Measurements from ENCODE around the gene NPSR1.
"Not testable (repeated sequence)": the region's sequence is repeated elsewhere in the genome, so short reads cannot be mapped to it uniquely, and the experiment has no call there.

NPSR1 gene

DNA sequence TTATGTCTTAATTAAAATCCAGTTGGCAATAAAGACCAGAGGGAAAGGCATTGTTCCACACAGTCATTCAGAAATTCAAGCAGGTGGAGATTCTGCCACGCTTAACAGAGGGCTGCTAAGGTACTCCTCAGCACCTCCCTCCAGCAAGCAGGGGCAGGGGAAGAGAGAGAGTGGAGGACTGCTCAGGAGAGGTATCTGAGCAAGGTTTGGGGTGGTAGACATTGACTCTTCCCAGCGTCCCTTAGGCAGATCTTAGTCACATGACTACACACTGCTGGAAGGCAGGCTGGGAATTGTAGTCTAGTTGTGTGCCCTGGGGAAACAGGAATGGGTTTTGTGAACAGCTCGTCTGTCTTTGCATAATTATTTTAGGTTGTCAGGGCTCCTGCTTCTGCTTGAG lies 181.6 kb downstream of the NPSR1 start:
- FAIRE-seq: no peak

DNA sequence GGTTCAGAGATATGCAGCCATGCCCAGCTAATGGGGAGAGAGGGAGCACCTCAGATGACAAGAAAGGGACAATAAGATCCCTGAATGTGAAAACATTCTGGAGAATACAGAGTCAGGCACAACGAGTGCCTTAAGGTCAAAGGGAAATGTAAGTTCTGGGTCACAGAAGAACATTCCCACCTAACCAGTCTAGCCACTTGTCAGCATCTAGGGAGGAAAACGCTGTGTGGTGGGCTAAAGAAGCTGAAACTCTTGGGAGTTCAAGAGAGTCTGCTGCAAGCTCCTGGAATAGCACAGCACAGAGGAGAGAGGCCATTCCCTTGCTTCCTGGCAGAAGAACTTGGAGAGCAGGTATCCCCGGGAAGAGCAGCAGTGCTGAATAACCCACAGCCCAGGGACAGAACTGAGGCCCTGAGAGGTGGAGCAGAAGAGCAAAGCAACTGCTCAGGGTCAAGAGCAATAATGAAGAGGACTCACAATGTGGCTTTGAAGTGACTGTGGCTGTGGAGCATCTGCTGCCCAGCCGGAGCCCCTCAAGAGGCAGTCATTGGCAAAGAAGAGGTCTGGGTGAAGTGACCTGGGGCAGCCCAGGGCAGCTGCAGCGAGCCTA lies 182.3 kb downstream of the NPSR1 start:
- FAIRE-seq: no peak

DNA sequence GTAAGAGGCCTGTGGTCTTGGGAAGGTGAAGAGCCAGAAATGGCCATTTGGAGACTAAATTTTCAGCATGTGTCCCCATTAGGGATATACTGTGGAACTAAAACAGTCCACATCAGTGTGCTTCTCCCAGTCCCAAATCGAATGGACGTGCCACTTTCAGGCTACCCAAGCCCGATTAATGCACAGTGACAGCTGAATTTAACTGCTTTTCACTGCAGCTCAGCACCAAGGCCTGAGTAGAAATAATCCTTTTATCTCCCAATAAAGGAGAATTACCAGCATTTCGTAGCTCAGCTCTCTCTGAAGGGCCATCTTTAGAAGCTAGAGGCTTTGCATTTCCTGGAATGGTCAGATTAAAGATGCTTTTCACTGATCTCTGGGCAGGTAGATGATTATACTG lies 183.3 kb downstream of the NPSR1 start:
- no peak for FAIRE-seq

DNA sequence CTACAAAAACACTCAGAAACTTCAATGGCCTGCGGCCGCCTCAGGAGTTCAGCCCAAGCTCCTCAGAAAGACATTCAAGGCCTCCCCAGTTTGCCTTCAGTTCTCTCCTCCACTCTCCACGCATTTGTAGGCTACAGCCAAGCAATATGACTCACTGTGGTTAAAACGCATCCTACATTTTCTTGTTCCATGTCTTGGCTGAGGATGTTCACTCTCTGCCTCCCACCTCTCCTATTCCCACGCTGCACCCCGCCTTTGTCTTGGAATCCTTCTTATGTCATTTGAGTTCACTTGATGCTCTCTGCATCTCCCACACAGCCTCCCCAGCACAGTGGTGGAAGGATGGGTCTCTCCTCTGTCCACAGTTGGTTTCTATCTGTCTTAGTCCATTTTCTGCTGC lies 184.8 kb downstream of the NPSR1 start:
- no peak for FAIRE-seq

DNA sequence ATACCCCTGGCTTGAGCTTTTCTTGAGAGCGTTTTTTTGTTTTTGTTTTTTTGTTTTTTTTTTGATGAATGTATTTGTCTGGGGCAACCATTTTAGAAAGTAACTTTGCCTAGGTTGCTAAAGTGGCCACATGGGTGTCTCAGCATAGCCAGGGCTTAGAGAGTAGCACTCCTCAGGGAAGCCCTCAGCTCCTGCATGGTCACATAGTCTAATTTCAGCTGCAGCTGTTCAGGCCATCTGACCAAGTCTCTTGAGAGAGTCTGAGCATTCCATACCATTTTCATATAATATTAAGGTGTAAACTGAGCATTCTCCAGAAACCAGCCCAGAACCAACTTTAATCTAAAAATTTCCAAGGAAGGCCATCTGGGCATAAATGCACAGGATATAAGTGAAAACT lies 186.4 kb downstream of the NPSR1 start:
- no peak for FAIRE-seq

DNA sequence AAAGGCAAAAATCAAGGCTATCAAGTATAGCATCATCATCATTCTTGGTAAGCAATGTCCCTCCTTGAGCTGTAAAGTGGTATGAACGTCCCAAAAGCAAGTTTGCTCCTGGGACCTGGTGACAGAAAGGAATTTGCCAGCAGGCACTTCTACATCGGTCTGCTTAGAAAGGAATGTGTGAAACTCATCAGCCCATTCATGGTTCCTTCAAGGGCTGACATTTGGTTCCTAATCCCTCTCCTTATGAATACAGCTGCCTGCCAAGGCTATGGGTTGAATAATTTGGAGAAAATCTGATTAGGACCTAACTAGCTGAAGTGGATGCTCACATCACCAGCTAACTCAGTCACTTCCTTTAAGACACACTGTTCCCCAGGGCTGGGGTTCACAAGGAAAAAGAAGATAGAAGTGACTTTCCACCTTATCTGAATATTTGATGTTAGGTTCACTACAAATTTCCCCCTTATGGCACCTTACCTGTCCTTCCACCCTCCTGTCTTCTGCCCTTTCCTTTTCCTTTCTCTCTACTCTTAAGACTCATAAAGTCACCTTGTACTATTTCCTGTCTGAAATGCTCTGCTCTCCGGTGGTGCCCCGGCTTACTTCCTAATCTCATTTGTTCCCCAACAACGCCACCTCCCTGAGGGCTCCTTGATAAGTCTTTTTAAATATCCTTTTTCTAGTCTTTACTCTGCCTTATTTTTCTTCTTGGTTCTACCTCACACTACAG lies 187.1 kb downstream of the NPSR1 start:
- no peak for FAIRE-seq

DNA sequence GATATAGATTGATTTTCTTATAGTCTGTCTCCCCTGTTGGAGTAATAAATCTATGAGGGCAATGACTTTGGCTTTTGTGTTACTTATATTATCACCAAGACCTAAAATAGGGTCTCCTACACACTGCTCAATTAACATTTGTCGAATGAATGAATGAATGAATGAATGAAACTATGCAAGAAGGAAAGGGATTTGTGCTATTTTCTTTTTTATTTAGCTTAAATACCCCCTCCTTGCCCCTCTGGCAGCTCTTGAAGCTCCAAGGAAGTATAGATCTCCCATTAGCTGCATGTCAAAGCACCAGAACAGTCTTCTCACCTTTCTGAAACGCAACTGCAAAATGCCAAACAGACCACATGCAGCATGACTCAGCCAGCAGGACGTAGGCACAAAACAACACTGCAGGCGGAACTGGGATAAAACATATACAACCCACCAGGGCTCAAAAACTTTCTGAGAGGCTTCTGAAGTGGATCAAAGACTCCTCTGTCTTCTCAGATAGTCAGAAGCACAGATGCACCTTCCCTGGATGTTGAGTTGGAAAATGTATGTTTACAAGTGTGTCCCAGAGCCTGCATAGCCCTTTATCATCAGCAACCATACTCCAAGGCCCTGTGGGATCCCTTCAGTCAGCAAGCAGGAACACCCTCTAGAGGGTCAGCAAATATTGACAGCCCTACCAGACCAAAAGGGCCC lies 187.8 kb downstream of the NPSR1 start:
- no peak for FAIRE-seq

DNA sequence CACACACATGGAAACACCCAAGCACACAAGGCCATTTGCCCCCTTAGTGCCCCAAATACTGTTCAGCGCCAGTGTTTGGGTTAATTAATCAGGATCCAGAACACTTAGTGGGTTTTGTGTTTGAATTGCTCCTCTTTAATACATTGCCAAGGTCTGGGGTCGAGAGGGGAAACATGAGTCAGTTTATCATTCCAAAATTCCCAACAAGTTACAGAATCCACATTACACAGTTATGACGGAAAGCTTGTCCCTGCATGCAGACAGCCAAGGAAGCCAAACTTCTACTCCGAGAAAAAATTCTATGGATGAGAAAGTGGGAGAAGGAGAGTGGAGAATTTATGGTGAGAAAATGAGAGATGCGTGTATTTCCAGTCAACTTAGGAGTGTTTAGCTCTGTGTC lies 189.0 kb downstream of the NPSR1 start:
- no peak for FAIRE-seq

DNA sequence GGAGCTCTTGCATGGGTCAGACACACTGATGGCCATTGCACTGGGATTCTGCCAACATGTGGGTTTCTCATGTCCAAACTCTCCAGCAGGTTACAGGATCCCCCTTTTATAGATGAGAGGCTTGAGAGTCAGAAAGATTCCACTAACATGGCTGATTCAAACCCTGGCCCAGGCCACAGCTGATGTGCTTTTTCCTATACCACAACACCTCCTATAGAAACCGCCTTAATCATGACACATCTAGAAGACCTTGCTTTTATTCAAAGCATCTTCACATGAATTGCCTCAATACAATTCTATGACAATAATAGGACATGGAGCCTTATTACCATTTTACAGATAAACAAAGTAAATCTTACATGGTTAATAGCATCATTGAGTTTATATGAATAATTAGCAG lies 190.7 kb downstream of the NPSR1 start:
- FAIRE-seq: no peak

DNA sequence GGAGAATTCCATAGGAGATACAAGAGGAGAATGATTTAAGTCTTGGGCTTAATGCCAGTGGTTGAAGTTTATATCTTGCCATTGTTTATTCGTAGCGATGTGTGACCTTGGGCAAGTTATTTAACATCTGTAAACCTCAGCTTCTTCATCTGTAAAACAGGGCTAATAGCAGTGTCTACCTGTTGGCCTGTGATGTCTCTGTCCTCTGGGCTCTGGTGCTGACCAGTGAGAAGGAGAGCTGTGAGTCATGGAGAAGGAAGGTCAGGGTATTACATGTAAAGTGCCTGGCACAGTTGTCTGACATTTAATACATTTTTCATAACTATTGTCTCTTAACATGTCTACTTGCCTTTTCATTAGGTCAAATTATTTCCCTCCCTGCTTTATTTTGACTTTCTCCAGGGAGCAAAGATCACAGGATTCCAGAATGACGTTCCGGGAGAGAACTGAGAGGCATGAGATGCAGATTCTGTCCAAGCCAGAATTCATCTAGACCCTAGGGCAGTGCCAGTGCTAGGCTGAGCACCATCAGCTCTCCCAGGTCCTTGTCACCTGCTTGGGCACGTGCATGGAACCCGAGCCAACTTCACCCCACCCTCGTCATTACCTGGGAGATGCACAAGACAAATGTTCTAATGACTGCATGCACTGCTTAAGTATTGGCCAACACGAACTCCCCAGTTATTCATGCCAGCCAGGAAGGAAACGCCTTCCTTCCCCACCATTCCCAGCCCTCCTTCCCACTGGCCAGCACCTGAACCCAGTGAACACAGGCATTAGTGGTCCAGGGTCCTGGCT lies 191.3 kb downstream of the NPSR1 start:
- FAIRE-seq: no peak

DNA sequence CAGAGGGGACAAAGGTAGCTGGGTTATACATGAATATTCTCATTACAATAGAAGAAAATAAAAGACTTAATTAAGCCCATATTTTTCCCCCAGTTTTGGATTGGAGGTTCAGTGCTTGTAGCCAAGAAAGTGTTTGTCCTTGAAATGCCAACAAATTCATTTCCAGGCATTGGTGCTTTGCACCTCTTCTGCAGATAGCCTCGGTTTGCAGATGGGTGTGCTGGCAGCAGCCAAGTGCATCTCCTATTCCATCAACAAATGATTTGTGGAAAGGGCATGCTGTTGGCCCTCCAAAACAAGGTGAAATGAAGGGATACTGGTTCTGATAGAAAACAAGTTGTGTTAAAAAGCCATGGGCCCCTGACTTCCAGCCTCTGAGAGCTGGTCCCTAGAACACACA lies 192.0 kb downstream of the NPSR1 start:
- FAIRE-seq: no peak

DNA sequence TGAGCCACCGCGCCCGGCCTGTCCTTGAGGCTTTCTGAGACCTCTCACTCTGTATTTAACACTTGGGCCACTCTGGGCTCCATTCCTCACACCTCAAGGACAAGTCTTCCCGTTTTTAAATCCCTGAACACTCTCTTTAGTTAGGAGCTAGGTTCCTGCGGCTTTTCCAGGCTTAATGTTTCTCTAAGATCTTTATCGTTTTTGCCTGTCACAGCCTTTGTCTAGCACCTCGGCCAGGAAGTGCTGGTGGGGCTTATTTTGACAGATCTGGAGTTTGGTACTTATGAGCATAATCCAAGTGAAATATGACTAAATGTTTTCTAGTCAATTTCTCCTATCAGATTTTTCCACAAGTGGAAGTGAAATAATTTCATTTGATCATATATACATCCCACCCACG lies 192.7 kb downstream of the NPSR1 start:
- FAIRE-seq: no peak

DNA sequence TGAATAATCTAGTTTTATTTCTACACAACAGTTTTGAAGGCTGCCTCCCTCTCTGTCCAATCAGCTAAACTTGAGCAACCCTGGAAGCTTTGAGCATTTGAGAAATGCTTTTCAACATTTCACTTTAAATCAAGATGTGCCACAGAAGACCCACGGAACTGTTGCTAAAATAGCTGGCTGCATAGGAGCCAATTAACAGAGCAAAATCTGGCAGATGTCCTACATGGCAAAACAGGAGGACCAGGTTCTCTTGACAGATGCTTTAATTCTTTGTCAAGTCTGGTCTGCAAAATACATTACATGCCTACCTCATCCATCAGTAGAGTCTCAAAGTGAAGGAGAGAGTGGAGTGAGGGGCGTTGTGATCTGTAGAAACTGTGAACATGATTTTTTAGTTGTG lies 193.4 kb downstream of the NPSR1 start:
- FAIRE-seq: no peak

DNA sequence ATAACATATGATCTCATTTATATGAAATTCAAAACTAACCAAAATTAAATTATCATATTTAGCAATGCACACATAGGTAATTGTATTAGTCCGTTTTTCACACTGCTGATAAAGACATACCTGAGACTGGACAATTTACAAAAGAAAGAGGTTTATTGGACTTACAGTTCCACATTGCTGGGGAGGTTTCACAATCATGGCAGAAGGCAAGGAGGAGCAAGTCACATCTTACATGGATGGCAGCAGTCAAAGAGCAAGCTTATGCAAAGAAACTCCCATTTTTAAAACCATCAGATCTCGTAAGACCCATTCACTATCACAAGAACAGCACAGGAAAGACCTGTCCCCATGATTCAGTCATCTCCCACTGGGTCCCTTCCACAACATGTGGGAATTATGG lies 200.4 kb downstream of the NPSR1 start:
- not testable (repeated sequence) for FAIRE-seq

DNA sequence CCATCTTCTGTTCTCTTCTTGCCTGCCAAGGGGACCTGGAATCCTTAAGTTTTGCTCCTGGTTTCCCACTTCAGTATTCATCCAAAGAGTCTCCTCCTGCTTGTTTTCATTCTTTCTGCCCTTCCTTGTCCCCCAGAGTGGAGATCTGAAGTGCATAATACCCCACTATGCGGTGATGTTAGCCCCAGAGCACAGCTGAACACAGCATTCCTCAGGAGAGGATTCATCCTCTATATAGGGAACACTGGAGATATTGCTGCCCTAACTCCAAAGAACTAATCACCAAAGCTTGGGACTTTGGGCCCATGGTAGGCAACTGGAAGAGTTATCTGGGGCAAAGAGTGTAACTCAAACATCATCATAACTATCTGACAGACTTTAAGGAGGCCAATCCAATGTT lies 201.3 kb downstream of the NPSR1 start:
- not testable (repeated sequence) for FAIRE-seq

DNA sequence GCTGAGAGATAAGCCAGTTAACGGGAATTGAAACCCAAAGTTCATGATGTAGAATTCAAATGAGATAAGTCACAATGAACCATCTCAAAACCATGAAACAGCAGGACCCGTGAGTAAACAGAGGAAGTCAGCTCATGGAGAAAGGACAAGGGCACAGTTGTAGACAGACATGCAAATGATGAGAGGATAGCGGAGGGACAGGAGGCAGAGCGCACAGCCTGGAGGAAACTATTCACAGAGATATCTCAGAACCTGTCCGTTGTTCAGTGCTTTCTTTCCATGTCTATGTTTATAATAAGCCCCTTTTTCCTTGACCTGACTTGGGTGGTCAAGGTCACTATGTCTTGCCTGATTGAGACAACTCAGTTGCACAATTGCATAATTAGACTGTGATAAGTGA lies 208.2 kb downstream of the NPSR1 start:
- not testable (repeated sequence) for FAIRE-seq

DNA sequence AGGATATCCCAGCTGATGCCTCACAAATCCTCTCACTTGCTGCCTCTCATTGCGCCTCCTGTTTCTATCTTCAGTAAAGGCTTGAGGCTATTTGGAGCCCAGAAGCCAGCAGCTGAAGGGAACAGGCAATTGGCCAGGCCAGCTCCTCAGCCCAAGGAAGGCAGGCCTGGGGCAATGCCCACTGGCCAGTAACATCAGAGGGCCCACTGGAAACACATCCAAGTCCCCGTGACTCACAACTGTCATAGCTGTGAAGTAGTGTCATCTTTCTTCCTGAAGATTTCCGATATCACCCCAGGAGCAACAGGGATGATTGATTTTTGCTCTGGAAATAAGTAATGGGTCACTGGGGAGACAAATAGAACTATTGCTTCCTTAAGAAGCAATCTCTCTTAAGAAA lies 209.3 kb downstream of the NPSR1 start:
- not testable (repeated sequence) for FAIRE-seq

DNA sequence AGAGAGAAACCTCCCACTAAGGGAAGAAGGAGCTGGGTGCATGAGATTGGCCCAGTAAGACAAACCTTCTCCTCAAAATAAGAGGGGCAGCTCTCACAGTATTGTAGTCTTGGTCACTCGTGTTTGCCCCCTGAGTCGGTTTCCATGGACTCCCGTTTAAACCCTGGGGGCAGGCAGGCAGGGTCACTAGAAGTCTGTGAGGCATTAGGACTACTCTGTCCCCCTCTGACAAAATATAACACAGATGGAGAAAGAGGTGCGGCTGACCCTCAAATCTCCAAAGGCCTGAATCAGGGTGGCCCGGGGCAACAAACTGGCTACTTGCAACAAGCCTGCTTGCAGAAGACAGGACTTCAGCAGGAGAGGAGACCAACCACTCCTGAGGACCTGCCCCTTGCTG lies 210.6 kb downstream of the NPSR1 start:
- not testable (repeated sequence) for FAIRE-seq

DNA sequence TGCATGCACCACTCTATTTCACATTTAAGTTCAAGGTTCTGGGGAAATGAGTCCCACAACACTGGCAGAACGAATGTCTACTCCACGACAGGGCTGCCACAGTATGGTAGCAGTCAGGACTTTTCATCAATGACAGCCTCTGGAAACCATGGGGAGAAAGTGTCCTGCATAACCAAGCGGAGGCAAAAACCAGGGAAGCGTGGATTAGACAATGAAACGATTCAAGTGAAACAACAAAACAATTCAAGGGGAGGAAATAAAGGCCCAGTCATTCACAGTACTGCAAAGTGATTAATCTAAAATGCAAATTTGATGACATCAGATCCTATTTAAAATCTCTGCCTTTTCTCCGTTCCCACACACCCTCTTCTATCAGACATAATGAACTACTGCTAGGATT lies 211.0 kb downstream of the NPSR1 start:
- no peak for FAIRE-seq

DNA sequence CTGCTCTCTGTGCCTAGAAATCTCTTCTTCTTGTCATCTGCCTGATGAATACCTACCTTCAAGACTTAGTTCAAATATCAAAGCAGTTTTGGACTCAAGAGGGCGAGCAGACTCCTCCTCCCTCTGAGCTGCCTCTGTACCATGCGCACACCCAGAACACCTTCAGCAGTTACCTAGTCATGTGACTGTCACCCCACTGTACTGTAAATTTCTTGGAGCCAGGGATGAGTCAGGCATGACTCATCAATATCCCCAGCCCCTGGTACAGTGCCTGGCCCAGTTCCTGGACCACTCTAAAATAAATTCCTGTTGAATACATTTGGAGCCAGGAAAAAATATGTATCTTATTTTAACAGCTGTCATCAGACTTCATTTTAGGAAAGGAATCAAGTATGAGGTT lies 212.0 kb downstream of the NPSR1 start:
- not testable (repeated sequence) for FAIRE-seq

DNA sequence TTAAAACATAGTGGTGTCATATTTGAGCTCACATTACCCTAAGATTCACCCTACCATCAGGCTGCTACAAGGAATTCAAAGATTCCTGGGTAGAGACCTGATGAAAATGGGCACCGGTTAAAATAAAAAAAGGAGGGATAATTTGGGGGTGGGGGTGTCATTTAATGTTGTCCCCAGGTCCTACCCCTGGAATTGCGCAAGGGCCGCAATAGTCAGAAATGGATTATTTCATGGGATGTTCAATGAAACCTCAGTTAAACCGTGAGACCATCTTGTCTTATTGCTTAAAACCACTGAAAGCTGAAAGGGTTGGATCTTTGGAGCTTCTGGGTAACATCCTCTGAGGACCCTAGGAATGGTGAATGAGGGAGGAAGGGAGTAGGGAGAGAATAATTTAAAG lies 216.3 kb downstream of the NPSR1 start:
- FAIRE-seq: not testable (repeated sequence)

DNA sequence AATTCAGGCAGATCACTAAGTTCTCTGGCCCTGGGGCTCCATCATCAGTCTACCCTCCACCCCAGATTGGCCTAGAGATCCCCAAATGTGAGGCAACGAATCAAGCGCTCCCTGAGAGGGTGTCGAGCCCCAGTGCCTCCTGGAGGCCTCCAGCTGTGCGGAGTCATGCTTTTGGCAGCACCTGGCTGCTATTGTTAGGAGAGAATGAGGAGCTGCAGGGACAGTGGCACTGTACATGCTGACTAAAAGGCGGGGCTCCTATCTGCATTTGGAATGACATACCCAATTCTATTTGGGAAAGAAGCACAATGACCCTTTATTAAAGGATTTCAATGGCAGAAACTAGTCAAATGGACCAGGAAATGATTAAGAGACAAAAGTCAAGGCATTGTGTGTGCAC lies 217.5 kb downstream of the NPSR1 start:
- FAIRE-seq: no peak

DNA sequence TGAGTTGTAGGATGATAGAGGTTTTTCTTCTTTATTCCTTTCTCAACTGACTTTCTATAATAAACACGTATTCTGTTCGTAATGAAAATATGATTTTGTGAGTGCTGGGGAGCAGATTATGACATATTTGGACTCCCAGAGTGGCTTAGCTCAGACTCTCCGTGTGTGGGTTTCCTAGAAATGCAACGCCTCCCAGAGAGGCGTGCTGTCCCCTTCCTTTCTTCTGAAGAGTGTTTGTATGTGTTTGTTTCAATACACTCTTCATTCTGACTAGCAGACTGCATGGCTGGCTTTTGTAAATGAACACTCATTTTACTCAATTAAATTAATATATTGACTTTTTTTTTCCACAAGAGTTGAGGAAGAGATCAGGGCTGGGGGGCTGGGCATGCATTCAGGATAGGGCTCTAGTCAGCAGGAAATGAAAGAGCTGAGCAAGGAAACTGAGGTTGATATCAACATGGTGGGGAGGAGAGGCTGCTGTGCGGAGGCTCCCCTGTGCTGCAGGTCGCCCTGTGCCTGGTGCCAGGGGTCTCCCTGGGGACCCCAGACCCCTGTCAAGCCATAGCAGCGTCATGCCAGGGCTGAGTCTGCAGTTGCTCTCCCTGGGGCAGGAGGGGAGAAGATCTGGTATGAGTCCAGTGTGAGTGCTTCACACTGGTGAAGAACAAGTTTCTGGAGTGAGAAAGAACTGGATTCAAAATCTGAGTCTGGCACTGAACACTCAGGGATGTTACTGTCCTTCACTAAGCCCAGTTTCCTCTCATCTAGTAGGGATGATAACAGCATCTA lies 221.1 kb downstream of the NPSR1 start:
- FAIRE-seq: peak; percentile 27

Data from islet of Langerhans (tissue), 1 donor.